GM12892 (cell line): ENCODE data around the gene DLST.

Experiments
- POLR2A ChIP-seq: IDR thresholded peaks from 2 replicates; pipeline ENCODE4 v1.6.1; 2011; ENCODE audit warnings: low read depth, low read length, control low read depth
- TAF1 ChIP-seq: IDR thresholded peaks from 2 replicates; pipeline ENCODE4 v1.6.1; 2011; ENCODE audit warnings: low read depth, mild to moderate bottlenecking, control low read depth, low read length, borderline replicate concordance

DNA sequence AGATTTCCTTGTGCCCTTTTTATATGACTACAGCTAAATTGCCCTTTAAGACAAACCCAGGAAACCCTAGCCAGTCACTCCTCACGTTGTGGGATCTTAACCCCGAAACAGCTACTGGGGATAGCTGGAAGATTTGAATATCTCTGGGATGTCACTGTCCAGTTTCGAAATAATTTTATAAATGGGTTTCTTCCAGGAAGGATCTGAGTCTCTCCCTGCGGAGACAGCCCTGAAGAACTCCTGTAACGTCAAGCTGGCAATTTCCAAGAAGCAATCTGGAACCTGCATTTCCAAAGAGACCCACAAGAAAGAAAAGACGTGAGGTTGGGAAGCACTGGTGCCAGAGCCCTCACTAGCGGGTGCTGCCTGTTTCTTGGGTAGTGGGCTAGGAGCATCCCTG lies 26.7 kb upstream of the DLST start:
- no peak for TF ChIP-seq TAF1
- TF ChIP-seq POLR2A, result no peak
